ENCODE measurements around the gene ZDHHC18.

Gene ZDHHC18

GRCh38 chr1:26787381-26787705, 39.1 kb upstream of the ZDHHC18 start:
- Histone ChIP-seq H3K27me3 (ENCODE audit: control insufficient read depth, insufficient read depth, low read length) (no peaks in the 10 kb centered on the region), H3K4me1 (ENCODE audit: control insufficient read depth, insufficient read depth, low read length) (peaks cover 20% of the 10 kb centered on the region), H3K9ac (ENCODE audit: low read length) (peak overlapping the region; percentile 71), H3K36me3 (ENCODE audit: control insufficient read depth, insufficient read depth, low read length) (no peaks in the 10 kb centered on the region), H3K4me3 (ENCODE audit: low read length) (peak overlapping the region; percentile 85), H3K27ac (ENCODE audit: low read depth, low read length) (peak overlapping the region; percentile 98)

GRCh38 chr1:26787706-26788514, 38.6 kb upstream of the ZDHHC18 start, which contains the start of gene PIGV:
Gene PIGV (plus strand): TSS chr1:26787950. CDS start chr1:26790816, 2,866 bp downstream.
- Histone ChIP-seq H3K9ac (ENCODE audit: low read length) (peak within 1 kb of the TSS; percentile 77), H3K4me3 (ENCODE audit: low read length) (peak within 1 kb of the TSS; percentile 85), H3K36me3 (ENCODE audit: control insufficient read depth, insufficient read depth, low read length) (no peaks in the 10 kb centered on the region), H3K27me3 (ENCODE audit: control insufficient read depth, insufficient read depth, low read length) (no peaks in the 10 kb centered on the region), H3K4me1 (ENCODE audit: control insufficient read depth, insufficient read depth, low read length) (peaks cover 20% of the 10 kb centered on the region), H3K27ac (ENCODE audit: low read depth, low read length) (peak within 1 kb of the TSS; percentile 98)

GRCh38 chr1:26788515-26788785, 38.0 kb upstream of the ZDHHC18 start:
- Histone ChIP-seq H3K9ac (ENCODE audit: low read length) (peak overlapping the region; percentile 77), H3K27ac (ENCODE audit: low read depth, low read length) (peak overlapping the region; percentile 98), H3K4me1 (ENCODE audit: control insufficient read depth, insufficient read depth, low read length) (peaks cover 20% of the 10 kb centered on the region), H3K4me3 (ENCODE audit: low read length) (peak overlapping the region; percentile 85), H3K36me3 (ENCODE audit: control insufficient read depth, insufficient read depth, low read length) (no peaks in the 10 kb centered on the region), H3K27me3 (ENCODE audit: control insufficient read depth, insufficient read depth, low read length) (no peaks in the 10 kb centered on the region)

- Histone ChIP-seq H3K36me3 (ENCODE audit: control insufficient read depth, insufficient read depth, low read length) (peaks cover 2% of the 10 kb centered on the region), H3K4me1 (ENCODE audit: control insufficient read depth, insufficient read depth, low read length) (peaks cover 17% of the 10 kb centered on the region), H3K27ac (ENCODE audit: low read depth, low read length) (peak overlapping the region; percentile 98), H3K27me3 (ENCODE audit: control insufficient read depth, insufficient read depth, low read length) (no peaks in the 10 kb centered on the region), H3K4me3 (ENCODE audit: low read length) (peak overlapping the region; percentile 85), H3K9ac (ENCODE audit: low read length) (no peak overlapping the region)
Observed at GRCh38 chr1:26788836-26789611, 37.5 kb upstream of the ZDHHC18 start.

- peaks cover 16% of the 10 kb centered on the region for H3K4me1 ChIP-seq (ENCODE audit: control insufficient read depth, insufficient read depth, low read length)
- no peak overlapping the region for H3K9ac ChIP-seq (ENCODE audit: low read length)
- H3K36me3 ChIP-seq (ENCODE audit: control insufficient read depth, insufficient read depth, low read length) = peaks cover 7% of the 10 kb centered on the region
- no peaks in the 10 kb centered on the region for H3K27me3 ChIP-seq (ENCODE audit: control insufficient read depth, insufficient read depth, low read length)
- H3K4me3 ChIP-seq (ENCODE audit: low read length) = no peak overlapping the region
- no peak overlapping the region for H3K27ac ChIP-seq (ENCODE audit: low read depth, low read length)
Observed at GRCh38 chr1:26789612-26789865, 36.9 kb upstream of the ZDHHC18 start.

GRCh38 chr1:26789931-26790330, 36.6 kb upstream of the ZDHHC18 start:
- H3K36me3 ChIP-seq (ENCODE audit: control insufficient read depth, insufficient read depth, low read length) = peaks cover 11% of the 10 kb centered on the region
- no peaks in the 10 kb centered on the region for H3K27me3 ChIP-seq (ENCODE audit: control insufficient read depth, insufficient read depth, low read length)
- peaks cover 16% of the 10 kb centered on the region for H3K4me1 ChIP-seq (ENCODE audit: control insufficient read depth, insufficient read depth, low read length)
- H3K4me3 ChIP-seq (ENCODE audit: low read length) = no peak overlapping the region
- no peak overlapping the region for H3K27ac ChIP-seq (ENCODE audit: low read depth, low read length)
- H3K9ac ChIP-seq (ENCODE audit: low read length) = no peak overlapping the region

GRCh38 chr1:26790551-26790953, 35.9 kb upstream of the ZDHHC18 start:
- Histone ChIP-seq H3K36me3 (ENCODE audit: control insufficient read depth, insufficient read depth, low read length) (peaks cover 12% of the 10 kb centered on the region), H3K9ac (ENCODE audit: low read length) (no peak overlapping the region), H3K4me1 (ENCODE audit: control insufficient read depth, insufficient read depth, low read length) (peaks cover 16% of the 10 kb centered on the region), H3K27me3 (ENCODE audit: control insufficient read depth, insufficient read depth, low read length) (no peaks in the 10 kb centered on the region), H3K4me3 (ENCODE audit: low read length) (no peak overlapping the region), H3K27ac (ENCODE audit: low read depth, low read length) (no peak overlapping the region)

- Histone ChIP-seq H3K36me3 (ENCODE audit: control insufficient read depth, insufficient read depth, low read length) (peaks cover 12% of the 10 kb centered on the region), H3K4me3 (ENCODE audit: low read length) (no peak overlapping the region), H3K9ac (ENCODE audit: low read length) (no peak overlapping the region), H3K27me3 (ENCODE audit: control insufficient read depth, insufficient read depth, low read length) (no peaks in the 10 kb centered on the region), H3K27ac (ENCODE audit: low read depth, low read length) (no peak overlapping the region), H3K4me1 (ENCODE audit: control insufficient read depth, insufficient read depth, low read length) (peaks cover 11% of the 10 kb centered on the region)
Observed at GRCh38 chr1:26791148-26791547, 35.3 kb upstream of the ZDHHC18 start.

GRCh38 chr1:26791626-26792025, 34.9 kb upstream of the ZDHHC18 start:
- no peak overlapping the region for H3K4me3 ChIP-seq (ENCODE audit: low read length)
- H3K9ac ChIP-seq (ENCODE audit: low read length) = no peak overlapping the region
- H3K27me3 ChIP-seq (ENCODE audit: control insufficient read depth, insufficient read depth, low read length) = no peaks in the 10 kb centered on the region
- H3K27ac ChIP-seq (ENCODE audit: low read depth, low read length) = no peak overlapping the region
- H3K36me3 ChIP-seq (ENCODE audit: control insufficient read depth, insufficient read depth, low read length) = peaks cover 12% of the 10 kb centered on the region
- peaks cover 6% of the 10 kb centered on the region for H3K4me1 ChIP-seq (ENCODE audit: control insufficient read depth, insufficient read depth, low read length)

- Histone ChIP-seq H3K27ac (ENCODE audit: low read depth, low read length) (no peak overlapping the region), H3K4me1 (ENCODE audit: control insufficient read depth, insufficient read depth, low read length) (no peaks in the 10 kb centered on the region), H3K9ac (ENCODE audit: low read length) (no peak overlapping the region), H3K4me3 (ENCODE audit: low read length) (no peak overlapping the region), H3K36me3 (ENCODE audit: control insufficient read depth, insufficient read depth, low read length) (peaks cover 12% of the 10 kb centered on the region), H3K27me3 (ENCODE audit: control insufficient read depth, insufficient read depth, low read length) (no peaks in the 10 kb centered on the region)
Observed at GRCh38 chr1:26792924-26793323, 33.6 kb upstream of the ZDHHC18 start.

GRCh38 chr1:26794391-26794790, 32.1 kb upstream of the ZDHHC18 start:
- no peak overlapping the region for H3K4me3 ChIP-seq (ENCODE audit: low read length)
- H3K27me3 ChIP-seq (ENCODE audit: control insufficient read depth, insufficient read depth, low read length) = no peaks in the 10 kb centered on the region
- no peak overlapping the region for H3K9ac ChIP-seq (ENCODE audit: low read length)
- H3K27ac ChIP-seq (ENCODE audit: low read depth, low read length) = no peak overlapping the region
- H3K4me1 ChIP-seq (ENCODE audit: control insufficient read depth, insufficient read depth, low read length) = peaks cover 6% of the 10 kb centered on the region
- peaks cover 12% of the 10 kb centered on the region for H3K36me3 ChIP-seq (ENCODE audit: control insufficient read depth, insufficient read depth, low read length)

GRCh38 chr1:26797627-26798026, 28.9 kb upstream of the ZDHHC18 start:
- peaks cover 12% of the 10 kb centered on the region for H3K36me3 ChIP-seq (ENCODE audit: control insufficient read depth, insufficient read depth, low read length)
- H3K27ac ChIP-seq (ENCODE audit: low read depth, low read length) = no peak overlapping the region
- no peak overlapping the region for H3K4me3 ChIP-seq (ENCODE audit: low read length)
- no peak overlapping the region for H3K9ac ChIP-seq (ENCODE audit: low read length)
- H3K4me1 ChIP-seq (ENCODE audit: control insufficient read depth, insufficient read depth, low read length) = peaks cover 15% of the 10 kb centered on the region
- H3K27me3 ChIP-seq (ENCODE audit: control insufficient read depth, insufficient read depth, low read length) = no peaks in the 10 kb centered on the region
